Measurements from ENCODE around the gene COL6A2.
"Not testable (repeated sequence)": the region's sequence is repeated elsewhere in the genome, so short reads cannot be mapped to it uniquely, and the experiment has no call there.

The COL6A2 gene

GRCh38 chr21:46156678-46157077, 58.8 kb downstream of the COL6A2 start:
- no peak for DNase-seq (ENCODE audit: low spot score)

GRCh38 chr21:46157396-46157986, 59.6 kb downstream of the COL6A2 start:
- no peak for DNase-seq (ENCODE audit: low spot score)

GRCh38 chr21:46157987-46158451, 60.1 kb downstream of the COL6A2 start:
- no peak for DNase-seq (ENCODE audit: low spot score)

GRCh38 chr21:46158666-46159300, 60.9 kb downstream of the COL6A2 start:
- DNase-seq (ENCODE audit: low spot score): no peak

- no peak for DNase-seq (ENCODE audit: low spot score)
Observed at GRCh38 chr21:46159390-46159789, 61.5 kb downstream of the COL6A2 start.

GRCh38 chr21:46159841-46160656, 62.1 kb downstream of the COL6A2 start:
- DNase-seq (ENCODE audit: low spot score): no peak

GRCh38 chr21:46160657-46160906, 62.7 kb downstream of the COL6A2 start:
- no peak for DNase-seq (ENCODE audit: low spot score)

- DNase-seq (ENCODE audit: low spot score): no peak
Observed at GRCh38 chr21:46160907-46161632, 63.2 kb downstream of the COL6A2 start.

GRCh38 chr21:46161633-46162592, 64.0 kb downstream of the COL6A2 start:
- DNase-seq (ENCODE audit: low spot score): no peak

GRCh38 chr21:46163380-46163779, 65.5 kb downstream of the COL6A2 start:
- no peak for DNase-seq (ENCODE audit: low spot score)

- no peak for DNase-seq (ENCODE audit: low spot score)
Observed at GRCh38 chr21:46165098-46165497, 67.2 kb downstream of the COL6A2 start.

- no peak for DNase-seq (ENCODE audit: low spot score)
Observed at GRCh38 chr21:46168238-46168637, 70.3 kb downstream of the COL6A2 start.

- DNase-seq (ENCODE audit: low spot score): no peak
Observed at GRCh38 chr21:46168659-46169386, 70.9 kb downstream of the COL6A2 start.

GRCh38 chr21:46170436-46171193, 72.7 kb downstream of the COL6A2 start:
- not testable (repeated sequence) for DNase-seq (ENCODE audit: low spot score)

- no peak for DNase-seq (ENCODE audit: low spot score)
Observed at GRCh38 chr21:46171585-46171984, 73.7 kb downstream of the COL6A2 start.

GRCh38 chr21:46171996-46172862, 74.3 kb downstream of the COL6A2 start:
- DNase-seq (ENCODE audit: low spot score): no peak

GRCh38 chr21:46172863-46173528, 75.1 kb downstream of the COL6A2 start:
- no peak for DNase-seq (ENCODE audit: low spot score)

GRCh38 chr21:46173573-46173972, 75.7 kb downstream of the COL6A2 start:
- no peak for DNase-seq (ENCODE audit: low spot score)

All from kidney tubule cell (primary cell).